ENCODE results near the gene TSPAN6. TPM values are rescaled to one million over a fixed set of nuclear protein-coding genes. Genes with fewer than 3 reads are reported as not detected.

TSPAN6 gene
- total and polyA plus RNA-seq, 2 of the 13 experiments (the other 11 are each of a cell fraction or from before 2014, with no cell fraction given): 78.9 to 133 TPM

- peak; percentile 42; the same call in 1 of the 2 replicates for TF ChIP-seq NCOR1 (IDR thresholded peaks at IDR 0.05; ENCODE audit: borderline replicate concordance, low read length)
- TF ChIP-seq PLRG1 (conservative IDR thresholded peaks at IDR 0.05): no peak
- no peak for TF ChIP-seq SNAI1 (CRISPR knock-in tag; IDR thresholded peaks at IDR 0.05; ENCODE audit: borderline replicate concordance)
- peak; percentile 22; the same call in 1 of the 2 replicates for TF ChIP-seq ETV5 (CRISPR knock-in tag; IDR thresholded peaks at IDR 0.05; ENCODE audit: borderline replicate concordance)
- TF ChIP-seq AGO2 (optimal IDR thresholded peaks at IDR 0.05; ENCODE audit: low read depth, low read length): no peak
- TF ChIP-seq JDP2 (CRISPR knock-in tag; IDR thresholded peaks at IDR 0.05; ENCODE audit: borderline replicate concordance): no peak
- no peak for TF ChIP-seq KLF11 (CRISPR knock-in tag; IDR thresholded peaks at IDR 0.05)
- TF ChIP-seq KAT2B (IDR thresholded peaks at IDR 0.05; ENCODE audit: borderline replicate concordance, low read depth, low read length): no peak
- TF ChIP-seq TOPORS (CRISPR knock-in tag; IDR thresholded peaks at IDR 0.05): no peak
- TF ChIP-seq KLF16 (CRISPR knock-in tag; IDR thresholded peaks at IDR 0.05): no peak
- TF ChIP-seq HDAC6 (IDR thresholded peaks at IDR 0.05; ENCODE audit: low read depth, low read length): no peak
- no peak for TF ChIP-seq ZBTB34 (CRISPR knock-in tag; IDR thresholded peaks at IDR 0.05)
- TF ChIP-seq CBFB (CRISPR knock-in tag; IDR thresholded peaks at IDR 0.05): no peak
- TF ChIP-seq CHD4 (IDR thresholded peaks at IDR 0.05; ENCODE audit: borderline replicate concordance, low read length): no peak
- TF ChIP-seq MAF1 (CRISPR knock-in tag; IDR thresholded peaks at IDR 0.05; ENCODE audit: borderline replicate concordance): no peak
- no peak for TF ChIP-seq ZNF598 (CRISPR knock-in tag; IDR thresholded peaks at IDR 0.05; ENCODE audit: borderline replicate concordance)
- TF ChIP-seq, protein P1, sequence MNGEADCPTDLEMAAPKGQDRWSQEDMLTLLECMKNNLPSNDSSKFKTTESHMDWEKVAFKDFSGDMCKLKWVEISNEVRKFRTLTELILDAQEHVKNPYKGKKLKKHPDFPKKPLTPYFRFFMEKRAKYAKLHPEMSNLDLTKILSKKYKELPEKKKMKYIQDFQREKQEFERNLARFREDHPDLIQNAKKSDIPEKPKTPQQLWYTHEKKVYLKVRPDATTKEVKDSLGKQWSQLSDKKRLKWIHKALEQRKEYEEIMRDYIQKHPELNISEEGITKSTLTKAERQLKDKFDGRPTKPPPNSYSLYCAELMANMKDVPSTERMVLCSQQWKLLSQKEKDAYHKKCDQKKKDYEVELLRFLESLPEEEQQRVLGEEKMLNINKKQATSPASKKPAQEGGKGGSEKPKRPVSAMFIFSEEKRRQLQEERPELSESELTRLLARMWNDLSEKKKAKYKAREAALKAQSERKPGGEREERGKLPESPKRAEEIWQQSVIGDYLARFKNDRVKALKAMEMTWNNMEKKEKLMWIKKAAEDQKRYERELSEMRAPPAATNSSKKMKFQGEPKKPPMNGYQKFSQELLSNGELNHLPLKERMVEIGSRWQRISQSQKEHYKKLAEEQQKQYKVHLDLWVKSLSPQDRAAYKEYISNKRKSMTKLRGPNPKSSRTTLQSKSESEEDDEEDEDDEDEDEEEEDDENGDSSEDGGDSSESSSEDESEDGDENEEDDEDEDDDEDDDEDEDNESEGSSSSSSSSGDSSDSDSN (CRISPR knock-in tag; IDR thresholded peaks at IDR 0.05): 0 out of 2 replicates have a peak, but pooled peaks have one; percentile 16
- no peak for TF ChIP-seq ZSCAN21 (CRISPR knock-in tag; IDR thresholded peaks at IDR 0.05; ENCODE audit: borderline replicate concordance)
- no peak for TF ChIP-seq ZMYM3 (CRISPR knock-in tag; IDR thresholded peaks at IDR 0.05)
- no peak for TF ChIP-seq ZNF768 (CRISPR knock-in tag; IDR thresholded peaks at IDR 0.05)
- TF ChIP-seq, protein P2, sequence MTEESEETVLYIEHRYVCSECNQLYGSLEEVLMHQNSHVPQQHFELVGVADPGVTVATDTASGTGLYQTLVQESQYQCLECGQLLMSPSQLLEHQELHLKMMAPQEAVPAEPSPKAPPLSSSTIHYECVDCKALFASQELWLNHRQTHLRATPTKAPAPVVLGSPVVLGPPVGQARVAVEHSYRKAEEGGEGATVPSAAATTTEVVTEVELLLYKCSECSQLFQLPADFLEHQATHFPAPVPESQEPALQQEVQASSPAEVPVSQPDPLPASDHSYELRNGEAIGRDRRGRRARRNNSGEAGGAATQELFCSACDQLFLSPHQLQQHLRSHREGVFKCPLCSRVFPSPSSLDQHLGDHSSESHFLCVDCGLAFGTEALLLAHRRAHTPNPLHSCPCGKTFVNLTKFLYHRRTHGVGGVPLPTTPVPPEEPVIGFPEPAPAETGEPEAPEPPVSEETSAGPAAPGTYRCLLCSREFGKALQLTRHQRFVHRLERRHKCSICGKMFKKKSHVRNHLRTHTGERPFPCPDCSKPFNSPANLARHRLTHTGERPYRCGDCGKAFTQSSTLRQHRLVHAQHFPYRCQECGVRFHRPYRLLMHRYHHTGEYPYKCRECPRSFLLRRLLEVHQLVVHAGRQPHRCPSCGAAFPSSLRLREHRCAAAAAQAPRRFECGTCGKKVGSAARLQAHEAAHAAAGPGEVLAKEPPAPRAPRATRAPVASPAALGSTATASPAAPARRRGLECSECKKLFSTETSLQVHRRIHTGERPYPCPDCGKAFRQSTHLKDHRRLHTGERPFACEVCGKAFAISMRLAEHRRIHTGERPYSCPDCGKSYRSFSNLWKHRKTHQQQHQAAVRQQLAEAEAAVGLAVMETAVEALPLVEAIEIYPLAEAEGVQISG (CRISPR knock-in tag; IDR thresholded peaks at IDR 0.05): peak; percentile 59
- TF ChIP-seq ZNF253 (CRISPR knock-in tag; IDR thresholded peaks at IDR 0.05; ENCODE audit: borderline replicate concordance): no peak
- no peak for TF ChIP-seq ZNF383 (CRISPR knock-in tag; IDR thresholded peaks at IDR 0.05; ENCODE audit: borderline replicate concordance)
- no peak for TF ChIP-seq ISX (CRISPR knock-in tag; conservative IDR thresholded peaks at IDR 0.05)
These were observed 13.1 kb upstream of the TSPAN6 start (continued) for GRCh38 chrX:100649550-100650356.

Measured in HepG2 (cell line).